NB4 (cell line): Measurements from ENCODE around the gene TUBA8.

Source experiments
- MYC ChIP-seq: IDR thresholded peaks from 2 replicates; pipeline ENCODE4 v1.6.1; 2011; ENCODE audit warnings: low read depth, low read length
- POLR2A ChIP-seq: IDR thresholded peaks from 2 replicates; pipeline ENCODE4 v1.6.1; 2011; ENCODE audit warnings: mild to moderate bottlenecking; ENCODE audit not compliant: insufficient read length; ENCODE audit errors: extremely low read depth
- TF ChIP-seq, protein P1 (sequence below): IDR thresholded peaks from one replicate; pipeline ENCODE4 v1.5.1; 2012; ENCODE audit warnings: low read depth, low read length

- TF ChIP-seq, protein P1, sequence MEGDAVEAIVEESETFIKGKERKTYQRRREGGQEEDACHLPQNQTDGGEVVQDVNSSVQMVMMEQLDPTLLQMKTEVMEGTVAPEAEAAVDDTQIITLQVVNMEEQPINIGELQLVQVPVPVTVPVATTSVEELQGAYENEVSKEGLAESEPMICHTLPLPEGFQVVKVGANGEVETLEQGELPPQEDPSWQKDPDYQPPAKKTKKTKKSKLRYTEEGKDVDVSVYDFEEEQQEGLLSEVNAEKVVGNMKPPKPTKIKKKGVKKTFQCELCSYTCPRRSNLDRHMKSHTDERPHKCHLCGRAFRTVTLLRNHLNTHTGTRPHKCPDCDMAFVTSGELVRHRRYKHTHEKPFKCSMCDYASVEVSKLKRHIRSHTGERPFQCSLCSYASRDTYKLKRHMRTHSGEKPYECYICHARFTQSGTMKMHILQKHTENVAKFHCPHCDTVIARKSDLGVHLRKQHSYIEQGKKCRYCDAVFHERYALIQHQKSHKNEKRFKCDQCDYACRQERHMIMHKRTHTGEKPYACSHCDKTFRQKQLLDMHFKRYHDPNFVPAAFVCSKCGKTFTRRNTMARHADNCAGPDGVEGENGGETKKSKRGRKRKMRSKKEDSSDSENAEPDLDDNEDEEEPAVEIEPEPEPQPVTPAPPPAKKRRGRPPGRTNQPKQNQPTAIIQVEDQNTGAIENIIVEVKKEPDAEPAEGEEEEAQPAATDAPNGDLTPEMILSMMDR, result no peak
- no peak for TF ChIP-seq POLR2A
- TF ChIP-seq MYC, result no peak
Measured at GRCh38 chr22:18103527-18104269, 6.9 kb upstream of the TUBA8 start.
